WTC11 (cell line): ENCODE results near the gene DNA2. TPM values are rescaled to one million over a fixed set of nuclear protein-coding genes. Genes with fewer than 3 reads are reported as not detected.

ENCODE experiments used
- ATAC-seq: fragments of 200-7000 bp; cut with Tn5 transposase; 2 replicates; pipeline ENCODE4 v1.10.0; 2021; ENCODE audit warnings: mild to moderate bottlenecking, moderate library complexity
- CTCF ChIA-PET: fragments of 300-600 bp; sonication (Branson Sonifier 250); formaldehyde crosslinking; loops from one replicate; lab custom pipeline; 2021; ENCODE audit warnings: antibody characterized with exemption; lab: Charles Lee
- POLR2A ChIA-PET: fragments of 350-600 bp; sonication (Branson Sonifier 250); formaldehyde crosslinking; loops from one replicate; lab custom pipeline; 2021; ENCODE audit warnings: antibody characterized with exemption; lab: Charles Lee
- DNase-seq: peaks from one replicate; pipeline ENCODE4 v3.0.0; 2021; ENCODE audit warnings: low spot score
- H3K27ac Mint-ChIP-seq: 2 replicates; pipeline ENCODE4 v1.8.0; 2021; ENCODE audit warnings: mixed read lengths
- H3K27me3 Mint-ChIP-seq: 2 replicates; pipeline ENCODE4 v1.8.0; 2021; ENCODE audit warnings: low read depth, mild to moderate bottlenecking, moderate library complexity, mixed read lengths
- H3K36me3 Mint-ChIP-seq: 2 replicates; pipeline ENCODE4 v1.8.0; 2021; ENCODE audit warnings: mixed read lengths
- H3K4me1 Mint-ChIP-seq: 2 replicates; pipeline ENCODE4 v1.8.0; 2022; ENCODE audit warnings: mixed read lengths
- H3K4me3 Mint-ChIP-seq: 2 replicates; pipeline ENCODE4 v1.8.0; 2021; ENCODE audit warnings: mild to moderate bottlenecking, moderate library complexity, mixed read lengths
- H3K9me3 Mint-ChIP-seq: 2 replicates; pipeline ENCODE4 v1.8.0; 2021; ENCODE audit warnings: mixed read lengths
- ELF4 ChIP-seq: sonication (generic); formaldehyde crosslinking; IDR thresholded peaks from 2 replicates; pipeline ENCODE4 v1.8.1; 2022; ENCODE audit warnings: low read depth, mild to moderate bottlenecking, moderate library complexity, missing genetic modification reagents
- FOXK1 ChIP-seq: sonication (generic); formaldehyde crosslinking; IDR thresholded peaks from 2 replicates; pipeline ENCODE4 v1.8.0; 2022; ENCODE audit warnings: mild to moderate bottlenecking, moderate library complexity, missing genetic modification reagents
- GTF2I ChIP-seq: fragments of 250-450 bp; sonication (Bioruptor Pico); conservative IDR thresholded peaks from 2 replicates; pipeline ENCODE4 v1.4.0; 2021; ENCODE audit warnings: mild to moderate bottlenecking
- IRF2 ChIP-seq: sonication (generic); formaldehyde crosslinking; IDR thresholded peaks from 2 replicates; pipeline ENCODE4 v1.8.0; 2022; ENCODE audit warnings: low read depth, missing genetic modification reagents, borderline replicate concordance
- JAZF1 ChIP-seq: fragments of 250-450 bp; sonication (Bioruptor Pico); IDR thresholded peaks from 2 replicates; pipeline ENCODE4 v1.9.0; 2021; ENCODE audit warnings: moderate library complexity, mild to moderate bottlenecking, inconsistent platforms
- RORB ChIP-seq: fragments of 250-450 bp; sonication (Bioruptor Pico); IDR thresholded peaks from 2 replicates; pipeline ENCODE4 v1.9.0; 2021; ENCODE audit warnings: mild to moderate bottlenecking
- SMAD3 ChIP-seq: sonication (generic); formaldehyde crosslinking; IDR thresholded peaks from 2 replicates; pipeline ENCODE4 v1.8.0; 2022; ENCODE audit warnings: missing genetic modification reagents, mild to moderate bottlenecking, borderline replicate concordance
- TEAD1 ChIP-seq: sonication (generic); formaldehyde crosslinking; IDR thresholded peaks from 2 replicates; pipeline ENCODE4 v1.8.0; 2022; ENCODE audit warnings: mild to moderate bottlenecking, missing genetic modification reagents
- TEAD4 ChIP-seq: sonication (generic); formaldehyde crosslinking; IDR thresholded peaks from 2 replicates; pipeline ENCODE4 v1.8.0; 2022; ENCODE audit warnings: mild to moderate bottlenecking, missing genetic modification reagents
- TP53 ChIP-seq: sonication (generic); formaldehyde crosslinking; IDR thresholded peaks from 2 replicates; pipeline ENCODE4 v1.8.1; 2023; ENCODE audit warnings: mild to moderate bottlenecking, missing genetic modification reagents
- ZNF396 ChIP-seq: fragments of 250-450 bp; sonication (Bioruptor Pico); IDR thresholded peaks from 2 replicates; pipeline ENCODE4 v1.8.0; 2021; ENCODE audit warnings: mild to moderate bottlenecking, moderate library complexity, borderline replicate concordance
- total RNA-seq: library from RNA; stranded (reverse); gene quantifications from 3 replicates; pipeline ENCODE4 v1.2.3, GENCODE V29; 2021
- TF ChIP-seq, protein P1 (sequence below): sonication (generic); formaldehyde crosslinking; IDR thresholded peaks from 2 replicates; pipeline ENCODE4 v1.8.1; 2023; ENCODE audit warnings: mild to moderate bottlenecking, missing genetic modification reagents
- TF ChIP-seq, protein P2 (sequence below): sonication (generic); formaldehyde crosslinking; IDR thresholded peaks from 2 replicates; pipeline ENCODE4 v1.8.1; 2023; ENCODE audit warnings: mild to moderate bottlenecking, moderate library complexity, missing genetic modification reagents
- TF ChIP-seq, protein P3 (sequence below): fragments of 250-450 bp; sonication (Bioruptor Pico); IDR thresholded peaks from 2 replicates; pipeline ENCODE4 v1.9.0; 2021; ENCODE audit warnings: mild to moderate bottlenecking
- TF ChIP-seq, protein P4 (sequence below): sonication (generic); formaldehyde crosslinking; IDR thresholded peaks from 2 replicates; pipeline ENCODE4 v1.8.0; 2022; ENCODE audit warnings: mild to moderate bottlenecking, missing genetic modification reagents
- TF ChIP-seq, protein P5 (sequence below): sonication (generic); formaldehyde crosslinking; IDR thresholded peaks from 2 replicates; pipeline ENCODE4 v1.8.0; 2023; ENCODE audit warnings: missing genetic modification reagents, mild to moderate bottlenecking, borderline replicate concordance
- TF ChIP-seq, protein P6 (sequence below): sonication (generic); formaldehyde crosslinking; IDR thresholded peaks from 2 replicates; pipeline ENCODE4 v1.8.1; 2023; ENCODE audit warnings: mild to moderate bottlenecking, missing genetic modification reagents, moderate library complexity
- TF ChIP-seq, protein P7 (sequence below): sonication (generic); formaldehyde crosslinking; IDR thresholded peaks from 2 replicates; pipeline ENCODE4 v1.8.0; 2022; ENCODE audit warnings: mild to moderate bottlenecking, missing genetic modification reagents
- TF ChIP-seq, protein P8 (sequence below): fragments of 250-450 bp; sonication (Bioruptor Pico); IDR thresholded peaks from 2 replicates; pipeline ENCODE4 v2.1.2; 2022; ENCODE audit warnings: mild to moderate bottlenecking, moderate library complexity
- TF ChIP-seq, protein P9 (sequence below): sonication (generic); formaldehyde crosslinking; IDR thresholded peaks from 2 replicates; pipeline ENCODE4 v1.8.1; 2023; ENCODE audit warnings: mild to moderate bottlenecking, missing genetic modification reagents, borderline replicate concordance

Gene DNA2
- total RNA-seq, 1 experiment from 2014 or later: 46.3 TPM

DNA sequence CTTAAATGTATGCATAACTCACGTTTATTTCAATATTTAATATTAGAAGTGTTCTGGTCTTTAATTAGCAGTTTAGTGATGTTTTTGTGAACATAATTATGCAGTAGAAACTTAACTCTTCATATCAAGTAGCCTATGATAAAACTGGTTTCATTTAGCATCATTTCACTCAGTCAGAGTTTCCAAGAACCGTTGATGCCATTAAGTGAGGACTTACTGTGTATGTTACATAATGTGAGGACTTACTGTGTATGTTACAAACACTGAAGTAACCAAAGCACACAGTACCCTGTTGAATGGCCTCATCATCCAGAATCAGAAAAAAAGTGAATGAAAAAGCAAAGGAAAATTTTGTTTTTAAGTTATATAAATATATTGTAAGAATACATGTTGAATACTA lies 106.2 kb downstream of the DNA2 start (continued):
- TF ChIP-seq, protein P1, sequence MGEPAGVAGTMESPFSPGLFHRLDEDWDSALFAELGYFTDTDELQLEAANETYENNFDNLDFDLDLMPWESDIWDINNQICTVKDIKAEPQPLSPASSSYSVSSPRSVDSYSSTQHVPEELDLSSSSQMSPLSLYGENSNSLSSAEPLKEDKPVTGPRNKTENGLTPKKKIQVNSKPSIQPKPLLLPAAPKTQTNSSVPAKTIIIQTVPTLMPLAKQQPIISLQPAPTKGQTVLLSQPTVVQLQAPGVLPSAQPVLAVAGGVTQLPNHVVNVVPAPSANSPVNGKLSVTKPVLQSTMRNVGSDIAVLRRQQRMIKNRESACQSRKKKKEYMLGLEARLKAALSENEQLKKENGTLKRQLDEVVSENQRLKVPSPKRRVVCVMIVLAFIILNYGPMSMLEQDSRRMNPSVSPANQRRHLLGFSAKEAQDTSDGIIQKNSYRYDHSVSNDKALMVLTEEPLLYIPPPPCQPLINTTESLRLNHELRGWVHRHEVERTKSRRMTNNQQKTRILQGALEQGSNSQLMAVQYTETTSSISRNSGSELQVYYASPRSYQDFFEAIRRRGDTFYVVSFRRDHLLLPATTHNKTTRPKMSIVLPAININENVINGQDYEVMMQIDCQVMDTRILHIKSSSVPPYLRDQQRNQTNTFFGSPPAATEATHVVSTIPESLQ (CRISPR knock-in tag): no peak
- TF ChIP-seq, protein P2, sequence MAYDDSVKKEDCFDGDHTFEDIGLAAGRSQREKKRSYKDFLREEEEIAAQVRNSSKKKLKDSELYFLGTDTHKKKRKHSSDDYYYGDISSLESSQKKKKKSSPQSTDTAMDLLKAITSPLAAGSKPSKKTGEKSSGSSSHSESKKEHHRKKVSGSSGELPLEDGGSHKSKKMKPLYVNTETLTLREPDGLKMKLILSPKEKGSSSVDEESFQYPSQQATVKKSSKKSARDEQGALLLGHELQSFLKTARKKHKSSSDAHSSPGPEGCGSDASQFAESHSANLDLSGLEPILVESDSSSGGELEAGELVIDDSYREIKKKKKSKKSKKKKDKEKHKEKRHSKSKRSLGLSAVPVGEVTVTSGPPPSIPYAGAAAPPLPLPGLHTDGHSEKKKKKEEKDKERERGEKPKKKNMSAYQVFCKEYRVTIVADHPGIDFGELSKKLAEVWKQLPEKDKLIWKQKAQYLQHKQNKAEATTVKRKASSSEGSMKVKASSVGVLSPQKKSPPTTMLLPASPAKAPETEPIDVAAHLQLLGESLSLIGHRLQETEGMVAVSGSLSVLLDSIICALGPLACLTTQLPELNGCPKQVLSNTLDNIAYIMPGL (CRISPR knock-in tag): no peak
- TF ChIP-seq SMAD3 (no peak), ELF4 (CRISPR knock-in tag) (no peak), TEAD4 (CRISPR knock-in tag) (no peak), TP53 (no peak), RORB (CRISPR knock-in tag) (no peak)
- TF ChIP-seq, protein P3, sequence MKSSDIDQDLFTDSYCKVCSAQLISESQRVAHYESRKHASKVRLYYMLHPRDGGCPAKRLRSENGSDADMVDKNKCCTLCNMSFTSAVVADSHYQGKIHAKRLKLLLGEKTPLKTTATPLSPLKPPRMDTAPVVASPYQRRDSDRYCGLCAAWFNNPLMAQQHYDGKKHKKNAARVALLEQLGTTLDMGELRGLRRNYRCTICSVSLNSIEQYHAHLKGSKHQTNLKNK (CRISPR knock-in tag): no peak

DNA sequence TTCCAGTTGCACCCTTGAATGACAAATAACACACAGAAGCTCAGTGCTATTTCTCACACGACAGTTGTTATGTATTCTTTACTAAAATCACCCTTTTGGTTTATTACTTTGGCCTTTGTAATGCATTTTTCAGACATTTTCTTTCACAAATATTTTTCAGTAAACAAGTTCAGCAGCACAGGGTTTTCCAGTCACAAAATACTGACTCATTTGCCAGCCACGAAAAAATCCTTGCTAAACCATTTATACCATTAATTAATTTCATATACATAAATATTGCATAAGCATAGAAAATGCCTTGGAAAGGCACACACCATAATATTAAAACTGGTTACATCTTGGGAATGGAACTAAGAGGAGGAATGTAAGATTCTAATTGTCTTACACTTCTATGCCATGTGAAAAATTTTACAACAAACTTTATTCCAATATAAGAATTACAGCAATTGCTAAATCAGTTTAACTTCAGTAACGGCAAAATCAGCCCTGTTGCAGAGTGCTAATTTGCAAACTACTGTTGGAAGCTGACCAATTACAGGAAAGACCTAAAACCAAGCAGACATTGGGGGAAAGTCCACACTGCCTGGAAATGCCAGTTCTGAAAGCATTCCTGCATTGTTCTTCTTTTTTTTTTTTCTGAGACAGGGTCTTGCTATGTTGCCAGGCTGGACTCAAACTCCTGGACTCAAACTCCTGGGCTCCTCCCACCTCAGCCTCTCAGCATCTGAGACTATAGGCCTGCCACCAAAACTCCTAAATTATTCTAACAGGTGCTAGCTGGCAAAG lies 107.5 kb downstream of the DNA2 start:
- Mint-ChIP-seq H3K9me3 (no peaks in the 10 kb centered on the region), H3K4me1 (no peaks in the 10 kb centered on the region), H3K27me3 (no peaks in the 10 kb centered on the region), H3K4me3 (no peak overlapping the region), H3K36me3 (peaks cover 3% of the 10 kb centered on the region; the same call in 1 of the 2 replicates), H3K27ac (no peak overlapping the region)
- ATAC-seq (no peak), DNase-seq (no peak)
- ChIA-PET POLR2A (no interaction called here), CTCF (interaction anchor here (1.4 kb wide), 1 partner anchor 152 kb away, joined by 3 read pairs; no protein-coding TSS in a partner anchor)
- TF ChIP-seq TEAD1: no peak
- TF ChIP-seq, protein P4, sequence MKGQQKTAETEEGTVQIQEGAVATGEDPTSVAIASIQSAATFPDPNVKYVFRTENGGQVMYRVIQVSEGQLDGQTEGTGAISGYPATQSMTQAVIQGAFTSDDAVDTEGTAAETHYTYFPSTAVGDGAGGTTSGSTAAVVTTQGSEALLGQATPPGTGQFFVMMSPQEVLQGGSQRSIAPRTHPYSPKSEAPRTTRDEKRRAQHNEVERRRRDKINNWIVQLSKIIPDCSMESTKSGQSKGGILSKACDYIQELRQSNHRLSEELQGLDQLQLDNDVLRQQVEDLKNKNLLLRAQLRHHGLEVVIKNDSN (CRISPR knock-in tag): no peak
- TF ChIP-seq, protein P5, sequence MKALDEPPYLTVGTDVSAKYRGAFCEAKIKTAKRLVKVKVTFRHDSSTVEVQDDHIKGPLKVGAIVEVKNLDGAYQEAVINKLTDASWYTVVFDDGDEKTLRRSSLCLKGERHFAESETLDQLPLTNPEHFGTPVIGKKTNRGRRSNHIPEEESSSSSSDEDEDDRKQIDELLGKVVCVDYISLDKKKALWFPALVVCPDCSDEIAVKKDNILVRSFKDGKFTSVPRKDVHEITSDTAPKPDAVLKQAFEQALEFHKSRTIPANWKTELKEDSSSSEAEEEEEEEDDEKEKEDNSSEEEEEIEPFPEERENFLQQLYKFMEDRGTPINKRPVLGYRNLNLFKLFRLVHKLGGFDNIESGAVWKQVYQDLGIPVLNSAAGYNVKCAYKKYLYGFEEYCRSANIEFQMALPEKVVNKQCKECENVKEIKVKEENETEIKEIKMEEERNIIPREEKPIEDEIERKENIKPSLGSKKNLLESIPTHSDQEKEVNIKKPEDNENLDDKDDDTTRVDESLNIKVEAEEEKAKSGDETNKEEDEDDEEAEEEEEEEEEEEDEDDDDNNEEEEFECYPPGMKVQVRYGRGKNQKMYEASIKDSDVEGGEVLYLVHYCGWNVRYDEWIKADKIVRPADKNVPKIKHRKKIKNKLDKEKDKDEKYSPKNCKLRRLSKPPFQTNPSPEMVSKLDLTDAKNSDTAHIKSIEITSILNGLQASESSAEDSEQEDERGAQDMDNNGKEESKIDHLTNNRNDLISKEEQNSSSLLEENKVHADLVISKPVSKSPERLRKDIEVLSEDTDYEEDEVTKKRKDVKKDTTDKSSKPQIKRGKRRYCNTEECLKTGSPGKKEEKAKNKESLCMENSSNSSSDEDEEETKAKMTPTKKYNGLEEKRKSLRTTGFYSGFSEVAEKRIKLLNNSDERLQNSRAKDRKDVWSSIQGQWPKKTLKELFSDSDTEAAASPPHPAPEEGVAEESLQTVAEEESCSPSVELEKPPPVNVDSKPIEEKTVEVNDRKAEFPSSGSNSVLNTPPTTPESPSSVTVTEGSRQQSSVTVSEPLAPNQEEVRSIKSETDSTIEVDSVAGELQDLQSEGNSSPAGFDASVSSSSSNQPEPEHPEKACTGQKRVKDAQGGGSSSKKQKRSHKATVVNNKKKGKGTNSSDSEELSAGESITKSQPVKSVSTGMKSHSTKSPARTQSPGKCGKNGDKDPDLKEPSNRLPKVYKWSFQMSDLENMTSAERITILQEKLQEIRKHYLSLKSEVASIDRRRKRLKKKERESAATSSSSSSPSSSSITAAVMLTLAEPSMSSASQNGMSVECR (CRISPR knock-in tag): no peak
- TF ChIP-seq IRF2 (CRISPR knock-in tag): no peak
- TF ChIP-seq FOXK1: no peak
- no peak for TF ChIP-seq GTF2I (CRISPR knock-in tag)
- no peak for TF ChIP-seq JAZF1 (CRISPR knock-in tag)
- TF ChIP-seq, protein P6, sequence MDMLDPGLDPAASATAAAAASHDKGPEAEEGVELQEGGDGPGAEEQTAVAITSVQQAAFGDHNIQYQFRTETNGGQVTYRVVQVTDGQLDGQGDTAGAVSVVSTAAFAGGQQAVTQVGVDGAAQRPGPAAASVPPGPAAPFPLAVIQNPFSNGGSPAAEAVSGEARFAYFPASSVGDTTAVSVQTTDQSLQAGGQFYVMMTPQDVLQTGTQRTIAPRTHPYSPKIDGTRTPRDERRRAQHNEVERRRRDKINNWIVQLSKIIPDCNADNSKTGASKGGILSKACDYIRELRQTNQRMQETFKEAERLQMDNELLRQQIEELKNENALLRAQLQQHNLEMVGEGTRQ (CRISPR knock-in tag): no peak
- TF ChIP-seq, protein P7, sequence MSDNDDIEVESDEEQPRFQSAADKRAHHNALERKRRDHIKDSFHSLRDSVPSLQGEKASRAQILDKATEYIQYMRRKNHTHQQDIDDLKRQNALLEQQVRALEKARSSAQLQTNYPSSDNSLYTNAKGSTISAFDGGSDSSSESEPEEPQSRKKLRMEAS (CRISPR knock-in tag): no peak
- no peak for TF ChIP-seq ZNF396
- TF ChIP-seq, protein P8, sequence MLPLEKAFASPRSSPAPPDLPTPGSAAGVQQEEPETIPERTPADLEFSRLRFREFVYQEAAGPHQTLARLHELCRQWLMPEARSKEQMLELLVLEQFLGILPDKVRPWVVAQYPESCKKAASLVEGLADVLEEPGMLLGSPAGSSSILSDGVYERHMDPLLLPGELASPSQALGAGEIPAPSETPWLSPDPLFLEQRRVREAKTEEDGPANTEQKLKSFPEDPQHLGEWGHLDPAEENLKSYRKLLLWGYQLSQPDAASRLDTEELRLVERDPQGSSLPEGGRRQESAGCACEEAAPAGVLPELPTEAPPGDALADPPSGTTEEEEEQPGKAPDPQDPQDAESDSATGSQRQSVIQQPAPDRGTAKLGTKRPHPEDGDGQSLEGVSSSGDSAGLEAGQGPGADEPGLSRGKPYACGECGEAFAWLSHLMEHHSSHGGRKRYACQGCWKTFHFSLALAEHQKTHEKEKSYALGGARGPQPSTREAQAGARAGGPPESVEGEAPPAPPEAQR (CRISPR knock-in tag): no peak
- TF ChIP-seq, protein P9, sequence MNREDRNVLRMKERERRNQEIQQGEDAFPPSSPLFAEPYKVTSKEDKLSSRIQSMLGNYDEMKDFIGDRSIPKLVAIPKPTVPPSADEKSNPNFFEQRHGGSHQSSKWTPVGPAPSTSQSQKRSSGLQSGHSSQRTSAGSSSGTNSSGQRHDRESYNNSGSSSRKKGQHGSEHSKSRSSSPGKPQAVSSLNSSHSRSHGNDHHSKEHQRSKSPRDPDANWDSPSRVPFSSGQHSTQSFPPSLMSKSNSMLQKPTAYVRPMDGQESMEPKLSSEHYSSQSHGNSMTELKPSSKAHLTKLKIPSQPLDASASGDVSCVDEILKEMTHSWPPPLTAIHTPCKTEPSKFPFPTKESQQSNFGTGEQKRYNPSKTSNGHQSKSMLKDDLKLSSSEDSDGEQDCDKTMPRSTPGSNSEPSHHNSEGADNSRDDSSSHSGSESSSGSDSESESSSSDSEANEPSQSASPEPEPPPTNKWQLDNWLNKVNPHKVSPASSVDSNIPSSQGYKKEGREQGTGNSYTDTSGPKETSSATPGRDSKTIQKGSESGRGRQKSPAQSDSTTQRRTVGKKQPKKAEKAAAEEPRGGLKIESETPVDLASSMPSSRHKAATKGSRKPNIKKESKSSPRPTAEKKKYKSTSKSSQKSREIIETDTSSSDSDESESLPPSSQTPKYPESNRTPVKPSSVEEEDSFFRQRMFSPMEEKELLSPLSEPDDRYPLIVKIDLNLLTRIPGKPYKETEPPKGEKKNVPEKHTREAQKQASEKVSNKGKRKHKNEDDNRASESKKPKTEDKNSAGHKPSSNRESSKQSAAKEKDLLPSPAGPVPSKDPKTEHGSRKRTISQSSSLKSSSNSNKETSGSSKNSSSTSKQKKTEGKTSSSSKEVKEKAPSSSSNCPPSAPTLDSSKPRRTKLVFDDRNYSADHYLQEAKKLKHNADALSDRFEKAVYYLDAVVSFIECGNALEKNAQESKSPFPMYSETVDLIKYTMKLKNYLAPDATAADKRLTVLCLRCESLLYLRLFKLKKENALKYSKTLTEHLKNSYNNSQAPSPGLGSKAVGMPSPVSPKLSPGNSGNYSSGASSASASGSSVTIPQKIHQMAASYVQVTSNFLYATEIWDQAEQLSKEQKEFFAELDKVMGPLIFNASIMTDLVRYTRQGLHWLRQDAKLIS (CRISPR knock-in tag): no peak
